Uterus (tissue), 4 donors: Measurements from ENCODE around the gene RANBP9. TPM values are rescaled to one million over a fixed set of nuclear protein-coding genes. Genes with fewer than 3 reads are reported as not detected.

Experiments
- DNase-seq, 2 donors: peaks; one replicate each; pipeline ENCODE4 v3.0.0-alpha.2; 2019 to 2020
- H3K27ac ChIP-seq, 2 donors: fragments of 200-600 bp; sonication (generic); 1 replicate in 1 of 2; 2 replicates in 1 of 2; pipeline ENCODE4 v1.5.1; 2016 to 2018
- H3K27me3 ChIP-seq, 2 donors: fragments of 200-600 bp; sonication (generic); one replicate each; pipeline ENCODE4 v1.5.1; 2018 to 2019; ENCODE audit warnings: control low read depth in 1 of 2
- H3K36me3 ChIP-seq, 2 donors: fragments of 200-600 bp; sonication (generic); one replicate each; pipeline ENCODE4 v1.5.1; 2019; ENCODE audit warnings: control low read depth in 1 of 2
- H3K4me1 ChIP-seq, 2 donors: fragments of 200-600 bp; sonication (generic); one replicate each; pipeline ENCODE4 v1.5.1; 2018 to 2019; ENCODE audit warnings: control low read depth in 1 of 2
- H3K4me3 ChIP-seq, 2 donors: fragments of 200-600 bp; sonication (generic); 1 replicate in 1 of 2; 2 replicates in 1 of 2; pipeline ENCODE4 v1.5.1; 2018 to 2019; ENCODE audit warnings: mild to moderate bottlenecking in 1 of 2
- H3K9me3 ChIP-seq, 2 donors: fragments of 200-600 bp; sonication (generic); one replicate each; pipeline ENCODE4 v1.5.1; 2019; ENCODE audit warnings: control low read depth in 1 of 2
- POLR2A ChIP-seq, 2 donors: fragments of 450-650 bp; IDR thresholded peaks; one replicate each; pipeline ENCODE4 v1.6.1; 2016; ENCODE audit warnings: antibody characterized with exemption in 2 of 2, mild to moderate bottlenecking in 1 of 2, moderate library complexity in 1 of 2
- intact Hi-C: fragments of 100-400 bp; cut with DNase I; formaldehyde crosslinking; loops from one replicate; pipeline ENCODE4 v1.15.1; 2023; ENCODE audit warnings: low total_unique reads
- total RNA-seq, 4 donors: library from RNA; depleted of rRNA in 3 of 4; stranded (reverse); fragments of >200 nt in 3 of 4; gene quantifications; one replicate each; pipeline versions ENCODE4 v1.1.0 to v1.2.4, GENCODE V29; 2014 to 2023
- TF ChIP-seq, protein P1 (sequence below), 4 experiments: fragments of 200-600 bp in 2 of 4; fragments of 450-650 bp in 2 of 4; sonication (generic) in 2 of 4; IDR thresholded peaks; one replicate each; pipeline ENCODE4 v1.5.1; 2016 to 2019; ENCODE audit warnings: antibody characterized with exemption in 4 of 4, mild to moderate bottlenecking in 2 of 4, moderate library complexity in 1 of 4
- donor health status: DM: yes; HTN: yes; CAD: no.

The RANBP9 gene
- total RNA-seq, 4 donors from 2014 or later = 22.6 to 49.0 (median 40.9) TPM

- no peaks in the 10 kb centered on the region for H3K4me1 ChIP-seq
Observed at GRCh38 chr6:13712599-13712898, 914 bp upstream of the RANBP9 start.

GRCh38 chr6:13711324-13711732 lies 307 bp downstream of the RANBP9 start:
- H3K4me1 ChIP-seq = no peaks in the 10 kb centered on the region
- H3K36me3 ChIP-seq = no peaks in the 10 kb centered on the region
- intact Hi-C loops = loop anchor here (10.0 kb wide), 1 partner anchor 53 kb away; no protein-coding TSS in a partner anchor
- DNase-seq = no peak
- peak overlapping the region; percentile 42 to 54 for H3K4me3 ChIP-seq
- TF ChIP-seq, protein P1, sequence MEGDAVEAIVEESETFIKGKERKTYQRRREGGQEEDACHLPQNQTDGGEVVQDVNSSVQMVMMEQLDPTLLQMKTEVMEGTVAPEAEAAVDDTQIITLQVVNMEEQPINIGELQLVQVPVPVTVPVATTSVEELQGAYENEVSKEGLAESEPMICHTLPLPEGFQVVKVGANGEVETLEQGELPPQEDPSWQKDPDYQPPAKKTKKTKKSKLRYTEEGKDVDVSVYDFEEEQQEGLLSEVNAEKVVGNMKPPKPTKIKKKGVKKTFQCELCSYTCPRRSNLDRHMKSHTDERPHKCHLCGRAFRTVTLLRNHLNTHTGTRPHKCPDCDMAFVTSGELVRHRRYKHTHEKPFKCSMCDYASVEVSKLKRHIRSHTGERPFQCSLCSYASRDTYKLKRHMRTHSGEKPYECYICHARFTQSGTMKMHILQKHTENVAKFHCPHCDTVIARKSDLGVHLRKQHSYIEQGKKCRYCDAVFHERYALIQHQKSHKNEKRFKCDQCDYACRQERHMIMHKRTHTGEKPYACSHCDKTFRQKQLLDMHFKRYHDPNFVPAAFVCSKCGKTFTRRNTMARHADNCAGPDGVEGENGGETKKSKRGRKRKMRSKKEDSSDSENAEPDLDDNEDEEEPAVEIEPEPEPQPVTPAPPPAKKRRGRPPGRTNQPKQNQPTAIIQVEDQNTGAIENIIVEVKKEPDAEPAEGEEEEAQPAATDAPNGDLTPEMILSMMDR (IDR thresholded peaks at IDR 0.05) = peak in 3 of 4 experiments; percentile 19 to 48 (median 41)
- TF ChIP-seq POLR2A (IDR thresholded peaks at IDR 0.05) = no peak
- H3K27me3 ChIP-seq = no peaks in the 10 kb centered on the region
- no peaks in the 10 kb centered on the region for H3K9me3 ChIP-seq
- H3K27ac ChIP-seq = peak overlapping the region; percentile 97 to 98

More at GRCh38 chr6:13712599-13712898, 914 bp upstream of the RANBP9 start:
- TF ChIP-seq, protein P1 (IDR thresholded peaks at IDR 0.05) = no peak
- TF ChIP-seq POLR2A (IDR thresholded peaks at IDR 0.05) = no peak
- DNase-seq = no peak
- H3K27ac ChIP-seq = peak overlapping the region; percentile 97 to 98
- no peaks in the 10 kb centered on the region for H3K9me3 ChIP-seq
- H3K27me3 ChIP-seq = no peaks in the 10 kb centered on the region
- intact Hi-C loops = loop anchor here (10.0 kb wide), 1 partner anchor 52 kb away; no protein-coding TSS in a partner anchor
- no peaks in the 10 kb centered on the region for H3K36me3 ChIP-seq
- H3K4me3 ChIP-seq = peak overlapping the region; percentile 47 to 54

GRCh38 chr6:13710552-13711323 lies 897 bp downstream of the RANBP9 start:
- no peaks in the 10 kb centered on the region for H3K9me3 ChIP-seq
- no peaks in the 10 kb centered on the region for H3K36me3 ChIP-seq
- H3K27ac ChIP-seq = peak overlapping the region; percentile 97 to 98
- DNase-seq = peak in 1 of 2 donors; percentile 43
- TF ChIP-seq, protein P1 (IDR thresholded peaks at IDR 0.05) = no peak
- H3K27me3 ChIP-seq = no peaks in the 10 kb centered on the region
- H3K4me1 ChIP-seq = no peaks in the 10 kb centered on the region
- intact Hi-C loops = loop anchor here (10.0 kb wide), 1 partner anchor 54 kb away; no protein-coding TSS in a partner anchor
- H3K4me3 ChIP-seq = peak overlapping the region; percentile 42 to 54

GRCh38 chr6:13709689-13710551 lies 1.7 kb downstream of the RANBP9 start:
- H3K9me3 ChIP-seq = no peaks in the 10 kb centered on the region
- H3K4me3 ChIP-seq = peak overlapping the region; percentile 42 to 54
- TF ChIP-seq, protein P1 (IDR thresholded peaks at IDR 0.05) = no peak
- TF ChIP-seq POLR2A (IDR thresholded peaks at IDR 0.05) = no peak
- intact Hi-C loops = loop anchor here (10.0 kb wide), 1 partner anchor 55 kb away; no protein-coding TSS in a partner anchor
- DNase-seq = no peak
- no peaks in the 10 kb centered on the region for H3K27me3 ChIP-seq
- peak overlapping the region; percentile 97 to 98 for H3K27ac ChIP-seq
- no peaks in the 10 kb centered on the region for H3K4me1 ChIP-seq
- no peaks in the 10 kb centered on the region for H3K36me3 ChIP-seq
